MV-4-11 (cell line): ENCODE results near the gene IL12RB2.
"Not testable (repeated sequence)": the region's sequence is repeated elsewhere in the genome, so short reads cannot be mapped to it uniquely, and the experiment has no call there.

Experiments used
- DNase-seq: peaks from one replicate; lab custom pipeline; 2025; lab: John Stamatoyannopoulos, UW

The IL12RB2 gene

DNA sequence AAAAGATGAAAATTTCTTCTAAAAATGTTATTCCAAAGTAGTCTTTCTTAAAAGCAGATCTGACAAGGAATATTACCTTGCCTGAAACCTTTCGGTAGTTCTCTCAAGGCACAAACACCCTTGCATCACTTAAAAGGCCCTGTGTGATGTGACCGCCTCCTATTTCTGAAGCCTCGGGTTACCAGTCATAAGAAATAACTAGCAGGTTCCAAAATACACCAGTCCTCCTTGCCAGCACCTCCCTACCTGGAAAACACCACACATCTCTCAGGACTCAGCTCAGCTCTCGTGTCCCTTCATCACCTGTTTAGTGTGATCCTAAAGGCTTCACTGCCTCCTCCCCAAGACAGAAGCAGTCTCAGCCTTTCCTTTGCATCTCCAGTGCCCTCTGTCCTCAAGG lies 86.9 kb downstream of the IL12RB2 start:
- DNase-seq = no peak

DNA sequence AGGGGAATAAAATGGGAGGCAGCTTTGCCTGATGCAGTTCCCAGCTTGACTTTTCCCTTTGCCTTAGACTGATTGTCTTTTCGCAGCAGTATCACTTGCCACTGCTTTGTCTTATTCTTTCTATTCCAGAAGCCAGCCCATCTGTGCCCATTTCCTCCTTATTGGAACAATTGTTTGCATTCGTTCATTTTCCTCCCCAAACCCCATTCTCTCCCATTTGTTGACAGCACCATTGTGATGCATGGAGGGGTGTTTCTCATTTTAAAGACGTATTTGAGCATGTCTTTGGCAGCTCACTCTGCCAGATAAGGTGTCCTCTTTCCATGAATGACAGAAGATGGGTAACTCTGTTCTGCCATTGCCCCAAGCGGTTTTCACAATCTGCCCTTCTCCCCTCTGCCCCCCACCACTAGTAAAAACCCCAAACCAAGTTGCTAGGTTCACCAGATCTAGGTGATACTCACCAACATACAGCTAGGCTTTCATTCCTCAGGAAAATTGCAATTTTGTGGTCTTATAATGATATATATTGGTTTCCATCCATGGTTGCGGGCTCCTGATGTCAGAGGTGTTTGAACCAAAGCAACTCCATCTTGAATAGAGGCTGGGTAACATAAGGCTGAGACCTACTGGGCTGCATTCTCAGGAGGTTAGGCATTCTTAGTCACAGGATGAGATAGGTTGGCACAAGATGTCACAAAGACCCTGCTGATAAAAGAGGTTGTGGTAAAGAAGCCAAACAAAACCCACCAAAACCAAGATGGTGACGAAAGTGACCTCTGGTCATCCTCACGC lies 91.7 kb downstream of the IL12RB2 start:
- no peak for DNase-seq

DNA sequence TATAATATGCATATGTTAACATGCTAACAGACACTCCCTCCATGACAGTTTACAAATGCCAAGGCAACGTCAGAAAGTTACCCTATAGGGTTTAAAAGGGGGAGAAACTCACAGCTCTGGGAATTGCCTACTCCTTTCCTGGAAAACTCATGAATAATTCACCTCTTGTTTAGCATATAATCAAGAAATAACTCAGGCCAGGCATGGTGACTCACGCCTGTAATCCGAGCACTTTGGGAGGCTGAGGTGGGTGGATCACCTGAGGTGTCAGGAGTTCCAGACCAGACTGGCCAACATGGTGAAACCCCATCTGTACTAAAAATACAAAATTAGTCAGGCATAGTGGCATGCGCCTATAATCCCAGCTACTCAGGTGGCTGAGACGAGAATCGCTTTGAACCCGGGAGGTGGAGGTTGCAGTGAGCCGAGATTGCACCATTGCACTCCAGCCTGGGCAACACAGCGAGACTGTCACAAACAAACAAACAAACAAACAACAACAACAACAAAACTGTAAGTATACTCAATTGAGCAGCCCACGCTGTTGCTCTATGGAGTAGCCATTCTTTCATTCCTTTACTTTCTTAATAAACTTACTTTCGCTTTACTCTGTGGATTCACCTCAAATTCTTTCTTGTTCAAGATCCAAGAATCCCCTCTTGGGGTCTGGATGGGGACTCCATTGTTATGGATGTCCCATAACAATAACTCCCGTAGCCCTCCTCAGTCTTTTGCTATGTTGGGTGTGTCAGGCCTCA lies 92.5 kb downstream of the IL12RB2 start:
- DNase-seq = not testable (repeated sequence)

DNA sequence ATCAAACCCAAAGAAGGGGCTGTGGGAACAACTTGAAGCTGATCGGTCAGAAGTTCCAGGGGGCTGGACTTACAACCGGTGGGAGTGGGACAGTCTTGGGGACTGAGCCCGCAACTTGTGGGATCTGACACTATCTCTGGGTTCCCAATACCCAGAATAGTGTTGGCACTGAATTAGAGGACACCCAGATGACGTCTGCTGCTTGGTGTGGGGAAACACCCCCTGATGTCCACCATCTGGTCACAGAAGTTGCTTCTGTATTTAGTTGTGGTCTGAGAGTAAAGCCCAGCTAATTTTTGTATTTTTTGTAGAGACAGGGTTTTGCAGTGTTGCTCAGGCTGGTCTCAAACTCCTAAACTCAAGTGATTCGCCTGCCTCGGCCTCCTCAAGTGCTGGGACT lies 93.8 kb downstream of the IL12RB2 start:
- peak; percentile 8 for DNase-seq

DNA sequence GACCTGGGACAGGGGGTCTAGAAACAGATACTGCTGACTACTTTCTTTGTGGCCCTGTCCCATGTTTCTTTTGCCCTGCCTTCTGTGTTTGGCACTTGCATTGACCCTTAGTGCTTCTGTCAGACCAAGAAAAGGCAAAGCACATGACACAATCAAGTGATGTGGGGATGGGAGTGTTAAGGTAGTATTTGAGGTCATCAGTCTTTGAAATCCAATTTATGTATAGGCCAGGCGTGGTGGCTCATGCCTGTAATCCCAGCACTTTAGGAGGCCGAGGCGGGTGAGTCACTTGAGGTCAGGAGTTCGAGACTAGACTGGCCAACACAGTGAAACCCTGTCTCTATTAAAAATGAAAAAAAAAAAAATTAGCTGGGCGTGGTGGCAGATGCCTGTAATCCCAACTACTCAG lies 96.5 kb downstream of the IL12RB2 start:
- DNase-seq = peak; percentile 30

DNA sequence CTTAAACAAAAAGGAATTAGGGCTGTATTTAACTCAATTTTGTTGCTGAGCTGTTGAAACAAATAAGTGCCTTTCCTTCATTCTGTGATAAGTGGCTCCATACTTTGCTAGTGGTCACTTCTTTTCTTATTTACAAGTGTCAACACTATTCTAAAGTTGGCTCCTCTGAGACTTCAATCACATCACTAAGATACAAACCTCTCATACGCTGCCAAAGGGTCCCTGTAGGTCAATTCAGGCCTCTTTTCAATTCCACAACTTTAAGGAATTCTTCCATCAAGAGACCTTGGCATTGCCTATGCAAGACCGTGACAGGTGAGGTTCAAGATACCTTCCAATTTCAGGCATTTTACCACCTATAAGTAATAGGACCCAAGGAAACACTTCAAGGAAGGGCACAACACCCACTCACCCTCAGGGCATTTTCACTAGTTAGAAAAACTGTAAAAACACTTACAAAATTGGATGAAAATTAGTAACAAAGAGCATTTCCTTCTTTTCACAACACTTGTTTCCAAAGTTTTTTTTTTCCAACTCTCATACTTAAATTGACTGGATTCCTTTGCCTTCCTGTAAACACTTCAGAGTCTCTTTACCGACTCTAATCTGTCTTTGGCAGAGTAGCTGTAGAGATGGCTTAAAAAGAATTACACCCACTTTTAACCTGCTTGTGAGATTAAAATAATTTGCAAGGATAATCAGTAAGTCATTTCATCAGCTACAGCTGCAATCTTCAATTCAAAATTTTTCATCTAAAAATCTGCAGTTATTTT lies 98.0 kb downstream of the IL12RB2 start:
- no peak for DNase-seq

DNA sequence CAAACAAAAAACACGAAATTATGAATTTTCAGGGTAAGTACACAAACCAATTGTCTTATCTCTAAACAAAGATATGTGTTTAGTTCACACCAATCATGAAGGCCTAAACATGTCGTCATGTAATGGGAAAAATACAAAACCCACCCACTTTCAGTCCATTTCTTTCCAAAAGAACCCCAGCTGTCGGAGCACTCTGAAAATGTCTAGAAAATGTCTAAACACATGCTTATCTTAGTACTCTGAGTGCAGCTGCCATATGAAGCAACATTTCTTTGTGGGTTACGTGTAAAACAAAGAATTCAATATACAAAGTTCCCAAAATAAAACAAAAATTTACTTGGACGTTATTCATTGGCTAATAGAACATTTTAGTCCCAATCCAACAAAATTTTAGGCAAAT lies 99.8 kb downstream of the IL12RB2 start:
- DNase-seq = no peak

DNA sequence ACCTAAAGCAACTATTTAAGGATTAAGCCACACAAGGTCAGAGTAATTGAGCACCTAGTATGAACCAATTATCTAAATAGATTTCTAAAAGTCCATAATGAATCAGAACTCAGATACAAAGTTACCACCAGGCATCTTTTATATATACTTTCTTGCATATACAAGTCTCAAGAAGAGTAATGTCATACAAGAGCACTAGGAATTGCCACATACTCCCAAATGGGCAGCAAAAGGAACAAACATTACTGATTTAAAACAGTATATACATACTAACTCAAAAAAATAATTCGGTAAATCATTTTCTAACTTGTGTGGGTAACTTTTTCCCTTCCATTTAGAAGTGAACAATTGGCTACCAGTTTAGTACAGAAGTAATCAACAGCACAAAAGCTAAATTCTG lies 100.5 kb downstream of the IL12RB2 start:
- no peak for DNase-seq

DNA sequence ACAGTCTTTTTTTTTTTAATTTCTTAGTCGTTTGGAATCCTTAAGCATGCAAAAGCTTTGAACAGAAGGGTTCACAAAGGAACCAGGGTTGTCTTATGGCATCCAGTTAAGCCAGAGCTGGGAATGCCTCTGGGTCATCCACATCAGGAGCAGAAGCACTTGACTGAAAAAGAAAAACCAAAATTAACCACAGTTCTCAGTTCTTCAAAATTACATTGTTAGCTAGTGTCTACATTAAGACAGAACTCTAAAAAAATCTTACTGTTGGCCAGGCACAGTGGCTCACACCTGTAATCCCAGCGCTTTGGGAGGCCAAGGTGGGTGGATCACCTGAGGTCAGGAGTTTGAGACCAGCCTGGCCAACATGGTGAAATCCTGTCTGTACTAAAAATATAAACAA lies 105.4 kb downstream of the IL12RB2 start:
- not testable (repeated sequence) for DNase-seq

DNA sequence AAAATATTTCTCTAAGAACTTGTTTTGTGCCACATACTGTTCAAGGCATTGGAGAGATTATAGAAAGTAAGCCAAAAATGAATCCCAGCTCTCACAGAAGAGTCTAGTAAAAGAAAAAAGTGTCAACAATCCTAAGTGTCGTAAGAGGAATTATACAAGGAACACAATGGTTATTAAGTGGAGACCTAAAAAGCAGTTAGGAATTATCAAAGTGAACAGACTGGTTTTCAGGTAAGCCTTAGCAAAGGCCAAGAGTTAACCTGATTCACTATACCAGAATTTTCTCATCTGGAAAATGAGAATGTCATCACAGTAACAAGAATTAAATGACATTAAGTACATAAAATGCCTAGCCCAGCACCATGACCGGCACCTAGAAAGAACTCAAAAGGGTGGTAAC lies 106.9 kb downstream of the IL12RB2 start:
- no peak for DNase-seq

DNA sequence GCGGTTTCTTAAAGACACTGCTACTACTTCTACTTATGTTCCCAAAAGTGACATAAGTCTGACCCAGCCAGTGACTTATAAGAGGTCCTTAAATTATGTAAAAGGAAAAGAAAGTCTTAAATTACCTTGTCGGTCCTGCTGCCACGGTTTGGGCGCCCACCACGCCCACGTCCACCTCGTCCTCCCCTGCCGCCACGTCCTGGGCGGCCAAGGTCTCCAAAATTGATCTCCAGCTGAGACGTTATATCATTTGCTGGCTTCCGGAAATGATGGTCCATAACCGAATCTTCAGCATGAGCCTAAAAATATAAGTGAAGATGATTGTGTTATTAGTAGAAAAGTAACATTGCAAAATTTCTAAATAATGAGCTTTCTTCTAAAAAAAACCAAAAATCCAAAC lies 107.4 kb downstream of the IL12RB2 start:
- DNase-seq = no peak

DNA sequence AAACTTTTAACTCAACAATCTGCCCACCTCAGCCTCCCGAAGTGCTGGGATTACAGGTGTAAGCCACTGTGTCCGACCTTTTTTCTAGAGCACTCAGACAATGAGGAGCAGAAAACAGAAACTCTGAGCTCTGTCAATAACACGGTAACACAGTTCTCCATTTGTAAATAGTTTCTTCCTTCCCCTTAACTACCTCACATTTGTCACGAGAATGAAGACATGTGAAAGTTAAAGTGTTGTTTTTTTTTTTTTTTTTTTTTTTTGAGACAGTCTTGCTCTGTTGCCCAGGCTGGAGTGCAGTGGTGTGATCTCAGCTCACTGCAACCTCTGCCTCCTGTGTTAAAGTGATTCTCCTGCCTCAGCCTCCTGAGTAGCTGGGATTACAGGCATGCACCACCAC lies 110.1 kb downstream of the IL12RB2 start:
- DNase-seq = not testable (repeated sequence)

DNA sequence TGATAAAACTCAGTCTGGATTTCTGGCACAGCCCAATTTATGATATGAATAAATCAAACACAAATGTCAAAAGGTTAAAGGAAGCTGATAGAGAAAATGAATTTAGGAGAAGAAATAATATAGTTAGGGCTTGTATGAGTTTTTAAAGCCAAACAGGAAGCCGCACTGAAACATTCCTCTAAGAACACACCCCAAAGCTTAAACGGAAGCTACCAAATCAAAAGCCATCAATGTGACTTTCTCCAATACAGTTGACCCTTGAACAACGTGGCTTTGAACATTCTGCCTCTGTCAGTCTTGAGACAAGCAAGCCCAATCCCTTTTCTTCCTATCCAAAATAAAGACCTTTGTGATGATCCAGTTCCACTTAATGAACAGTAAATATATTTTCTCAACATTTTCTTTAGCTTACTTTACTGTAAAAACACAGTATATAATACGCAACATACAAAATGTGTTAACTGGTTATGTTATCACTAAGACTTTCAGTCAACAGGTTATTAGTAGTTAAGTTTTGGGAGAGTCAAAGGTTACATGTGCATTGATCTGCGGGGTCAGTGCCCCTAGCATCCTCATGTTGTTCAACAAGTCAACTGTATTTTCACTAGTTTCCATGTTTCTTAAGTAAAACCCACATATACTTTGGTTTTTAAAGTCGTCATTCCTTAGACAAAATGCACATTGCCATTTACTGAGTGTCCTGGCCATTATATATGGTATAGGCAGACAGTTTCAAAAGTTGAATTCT lies 111.3 kb downstream of the IL12RB2 start:
- no peak for DNase-seq

DNA sequence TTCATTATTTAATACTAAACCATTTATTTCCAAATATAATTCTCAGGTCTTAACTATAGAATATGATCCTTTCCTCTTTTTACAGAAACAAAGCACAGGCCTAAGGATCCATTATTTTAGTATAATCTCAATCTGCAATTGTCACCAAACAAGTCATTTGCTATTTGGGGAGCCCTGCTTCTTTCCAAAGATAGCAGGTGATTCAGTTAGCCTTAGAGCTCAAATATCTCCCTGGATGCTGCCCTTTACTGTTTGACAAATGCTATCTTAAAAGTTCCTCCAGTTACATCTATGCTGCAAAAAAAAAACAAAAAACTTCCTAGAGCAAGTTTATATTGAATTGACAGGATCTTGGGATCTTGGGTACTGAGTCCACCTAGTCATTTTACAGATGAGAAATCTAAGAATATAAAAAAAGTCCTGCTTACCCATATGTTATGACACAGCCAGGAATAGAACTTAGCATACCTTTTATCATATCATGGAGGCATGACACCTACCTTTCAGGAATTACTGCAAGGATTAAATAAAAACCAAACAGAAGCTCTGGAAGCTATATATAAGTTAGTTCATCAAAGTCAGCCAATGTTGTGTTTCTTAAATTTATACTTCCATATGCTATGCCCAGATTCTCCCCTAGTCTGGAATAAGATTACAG lies 113.3 kb downstream of the IL12RB2 start:
- no peak for DNase-seq

DNA sequence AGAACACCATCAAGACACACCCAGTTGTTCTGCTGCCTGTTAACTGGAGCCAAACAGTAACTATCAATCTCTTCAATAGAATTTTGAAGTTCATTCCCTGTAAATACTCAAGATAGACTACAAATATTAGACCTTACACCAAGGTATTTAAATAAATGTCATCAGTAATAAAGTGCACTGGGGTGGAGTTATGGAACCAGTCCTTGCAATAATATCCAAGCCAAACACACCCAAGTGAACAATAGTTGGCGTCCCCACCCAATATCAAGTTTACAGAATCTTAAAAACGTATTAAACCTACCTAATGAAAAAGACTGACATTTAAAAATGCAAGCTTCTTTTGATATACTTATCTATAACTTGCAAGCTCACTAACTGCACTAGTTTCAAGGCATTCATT lies 119.8 kb downstream of the IL12RB2 start:
- no peak for DNase-seq

DNA sequence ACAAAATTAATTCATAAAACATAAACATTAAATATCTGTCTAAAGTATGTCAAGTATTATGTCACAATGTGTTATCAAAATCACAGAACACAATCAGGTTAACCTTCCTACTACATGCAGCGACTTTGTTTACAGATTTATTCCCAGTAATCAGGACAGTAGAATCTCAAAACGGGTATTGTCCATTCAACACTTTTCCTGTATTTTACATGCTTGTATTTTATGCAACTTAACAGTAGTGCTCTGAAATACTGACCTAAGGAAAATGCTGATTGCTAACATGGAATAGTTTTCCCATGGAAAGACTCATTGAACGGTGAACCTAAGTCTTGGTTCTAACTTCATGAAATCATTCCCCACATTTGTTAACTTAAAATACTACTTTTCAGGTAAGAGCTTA lies 120.3 kb downstream of the IL12RB2 start:
- DNase-seq = no peak

DNA sequence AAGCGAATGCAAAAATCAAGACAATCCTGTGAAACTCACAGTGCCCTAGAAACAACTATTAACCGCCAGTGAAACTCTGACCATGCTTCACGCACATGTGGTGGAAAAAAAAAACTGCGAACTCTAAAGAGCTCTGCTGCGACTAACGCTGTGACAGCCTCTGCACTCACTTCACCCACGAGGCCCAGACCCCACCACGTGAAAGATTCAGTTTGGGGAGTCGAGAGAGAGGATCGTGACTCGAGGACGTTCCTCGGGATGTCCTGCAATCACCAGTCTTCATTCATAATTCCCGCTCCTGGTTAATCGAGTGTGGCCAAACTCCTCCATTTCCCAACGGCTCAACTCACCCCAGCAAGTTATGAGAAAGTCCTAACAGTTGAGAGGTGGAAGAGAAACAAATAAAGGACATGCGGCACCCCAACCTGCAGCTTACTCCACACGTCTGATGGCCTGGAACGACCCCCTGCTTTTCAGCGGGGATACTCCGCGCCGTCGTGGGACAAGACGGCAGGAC lies 121.4 kb downstream of the IL12RB2 start:
- DNase-seq = no peak

DNA sequence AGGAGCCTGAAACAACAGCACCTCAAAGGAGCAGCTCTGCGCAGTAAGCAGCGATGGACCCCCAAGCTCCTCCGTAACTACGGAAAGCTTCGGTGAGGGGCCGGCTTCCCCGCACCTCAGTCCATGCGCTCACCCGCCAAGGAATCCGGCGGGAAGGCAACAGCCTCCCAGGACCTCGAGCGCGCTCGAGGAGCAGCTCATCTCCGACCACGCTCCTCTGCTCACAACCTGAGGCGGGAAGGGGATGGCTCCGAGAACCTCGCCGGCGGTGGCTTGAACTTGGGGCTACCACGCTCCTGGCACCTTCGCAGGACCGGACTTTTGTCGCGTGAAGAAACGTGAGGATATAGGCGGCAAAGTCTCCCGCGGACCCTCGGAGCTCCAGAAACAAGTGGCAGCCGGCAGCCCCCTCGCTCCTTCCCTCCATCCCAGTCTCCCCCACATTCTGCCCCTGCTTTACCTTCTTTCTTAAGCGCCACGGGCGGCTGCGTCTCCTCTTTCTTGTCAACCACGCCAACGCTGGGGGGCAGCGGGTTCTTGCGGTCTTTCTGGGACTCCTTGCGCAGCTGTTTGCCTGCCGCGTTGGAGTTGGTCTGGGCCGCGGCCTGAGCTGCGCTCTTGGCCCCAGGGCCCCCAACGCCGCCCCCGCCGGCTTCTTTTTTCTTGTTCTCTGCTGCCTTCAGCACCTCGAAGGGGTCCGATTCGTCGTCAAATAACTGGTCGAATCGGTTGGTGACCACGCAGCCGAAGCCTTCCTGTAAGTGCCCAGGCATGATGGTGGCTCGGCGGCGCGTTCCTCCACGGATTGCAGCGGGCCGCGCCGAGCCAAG lies 122.1 kb downstream of the IL12RB2 start:
- DNase-seq = no peak

DNA sequence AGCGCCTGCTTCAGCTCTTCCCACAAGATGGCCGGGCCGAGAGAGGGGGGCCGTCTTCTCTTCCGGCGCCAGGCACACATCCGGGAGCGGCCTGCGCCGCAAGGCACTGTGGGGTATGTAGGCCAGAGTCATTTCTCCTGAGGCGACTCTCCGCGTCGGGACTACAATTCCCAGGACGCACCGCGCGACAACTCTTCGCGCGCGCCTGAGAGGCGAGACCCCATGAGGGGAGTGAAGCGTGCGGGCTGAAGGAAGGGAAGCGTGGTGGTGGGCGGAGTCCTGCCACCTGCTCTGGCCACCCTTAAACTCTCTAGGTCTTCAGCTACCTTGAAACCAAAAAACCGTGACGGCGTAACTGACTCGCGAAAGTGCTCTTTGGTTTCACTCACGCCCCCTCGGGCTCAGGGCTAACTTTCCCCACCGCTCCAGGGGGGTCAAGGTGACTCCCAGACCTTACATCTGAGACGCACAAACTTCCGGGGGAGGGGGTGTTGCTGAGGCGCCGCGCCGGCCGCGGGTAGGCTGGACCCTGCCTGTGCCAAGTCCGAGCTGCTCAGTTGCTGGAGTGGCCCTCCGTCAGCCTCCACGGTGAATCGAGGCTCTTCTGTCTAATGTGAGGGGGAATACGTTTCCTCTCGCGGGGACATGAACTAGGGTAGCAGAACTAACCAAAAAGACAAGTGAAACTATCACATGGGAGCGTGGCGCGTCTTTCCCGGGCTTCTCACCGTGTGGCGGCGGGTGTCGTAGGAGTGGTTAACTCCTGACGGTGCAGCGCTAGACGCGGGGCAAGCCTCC lies 122.9 kb downstream of the IL12RB2 start, which contains the start of gene SERBP1:
SERBP1 (minus strand) TSS at position 45 of the 798 bp plus-strand sequence. CDS start 102 bp downstream, outside the sequence.
- DNase-seq = peak; percentile 96
